MM.1S (cell line): ENCODE measurements around the gene BIRC7.

Experiments
- DNase-seq: peaks from one replicate; pipeline ENCODE4 v3.0.0-alpha.2; 2015
- H2AFZ ChIP-seq: fragments of 300-600 bp; sonication (generic); 2 replicates; pipeline ENCODE4 v1.6.0; 2016; ENCODE audit warnings: antibody characterized with exemption, low read length
- H3F3A ChIP-seq: fragments of 300-600 bp; sonication (generic); 2 replicates; pipeline ENCODE4 v1.6.1; 2016; ENCODE audit warnings: mild to moderate bottlenecking, antibody characterized with exemption, low read length, moderate library complexity, mixed read lengths; ENCODE audit not compliant: insufficient read depth
- H3K27ac ChIP-seq: fragments of 300-600 bp; sonication (generic); 2 replicates; pipeline ENCODE4 v1.5.1; 2016; ENCODE audit warnings: mild to moderate bottlenecking, low read length
- H3K27me3 ChIP-seq: fragments of 300-600 bp; sonication (generic); replicated peaks from 2 replicates; pipeline ENCODE4 v1.6.0; 2016; ENCODE audit warnings: low read length; ENCODE audit not compliant: insufficient read depth
- H3K36me3 ChIP-seq: fragments of 300-600 bp; sonication (generic); replicated peaks from 2 replicates; pipeline ENCODE4 v1.6.1; 2016; ENCODE audit warnings: mild to moderate bottlenecking, low read length, mixed read lengths; ENCODE audit not compliant: insufficient read depth
- H3K4me1 ChIP-seq: fragments of 300-600 bp; sonication (generic); 2 replicates; pipeline ENCODE4 v1.6.1; 2016; ENCODE audit warnings: low read length, mixed read lengths
- H3K4me2 ChIP-seq: fragments of 300-600 bp; sonication (generic); 2 replicates; pipeline ENCODE4 v1.6.0; 2016; ENCODE audit warnings: low read depth, low read length
- H3K4me3 ChIP-seq: fragments of 300-600 bp; sonication (generic); 2 replicates; pipeline ENCODE4 v1.5.1; 2016; ENCODE audit warnings: low read length, mixed read lengths
- H3K79me2 ChIP-seq: fragments of 300-600 bp; sonication (generic); 2 replicates; pipeline ENCODE4 v1.6.1; 2016; ENCODE audit warnings: mixed run types, low read length, mixed read lengths
- H3K9ac ChIP-seq: fragments of 300-600 bp; sonication (generic); 2 replicates; pipeline ENCODE4 v1.6.1; 2016; ENCODE audit warnings: low read length, mixed read lengths
- H3K9me2 ChIP-seq: fragments of 300-600 bp; sonication (generic); replicated peaks from 2 replicates; pipeline ENCODE4 v1.6.1; 2016; ENCODE audit warnings: mild to moderate bottlenecking, low read length, mixed read lengths; ENCODE audit not compliant: insufficient read depth
- H3K9me3 ChIP-seq: fragments of 300-600 bp; sonication (generic); replicated peaks from 2 replicates; pipeline ENCODE4 v1.6.1; 2016; ENCODE audit warnings: mild to moderate bottlenecking, low read length, mixed read lengths; ENCODE audit not compliant: insufficient read depth
- H4K20me1 ChIP-seq: fragments of 300-600 bp; sonication (generic); 2 replicates; pipeline ENCODE4 v1.6.1; 2016; ENCODE audit warnings: mild to moderate bottlenecking, low read length, moderate library complexity, mixed read lengths; ENCODE audit not compliant: insufficient read depth
- CTCF ChIP-seq: fragments of 300-600 bp; sonication (generic); IDR thresholded peaks from 2 replicates; pipeline ENCODE4 v1.5.1; 2016; ENCODE audit warnings: antibody characterized with exemption, low read length, mixed read lengths
- EZH2 ChIP-seq: fragments of 300-600 bp; sonication (generic); optimal IDR thresholded peaks from 2 replicates; pipeline ENCODE3; 2017; ENCODE audit warnings: low read depth, mild to moderate bottlenecking, antibody characterized with exemption, low read length, mixed read lengths
- EZH2phosphoT487 ChIP-seq: fragments of 300-600 bp; sonication (generic); IDR thresholded peaks from 2 replicates; pipeline ENCODE4 v1.6.1; 2018; ENCODE audit warnings: antibody characterized with exemption, low read length

Gene BIRC7

GRCh38 chr20:63227260-63227659 is 8.4 kb upstream of the BIRC7 start:
- H3K79me2 ChIP-seq: no peaks in the 10 kb centered on the region
- no peak overlapping the region for H3K27ac ChIP-seq
- H2AFZ ChIP-seq: no peak overlapping the region
- no peak overlapping the region for H3K9ac ChIP-seq
- H3F3A ChIP-seq: no peaks in the 10 kb centered on the region
- no peaks in the 10 kb centered on the region for H3K36me3 ChIP-seq
- DNase-seq: no peak
- no peaks in the 10 kb centered on the region for H4K20me1 ChIP-seq
- no peaks in the 10 kb centered on the region for H3K4me1 ChIP-seq
- H3K9me2 ChIP-seq: no peaks in the 10 kb centered on the region
- H3K27me3 ChIP-seq: peaks cover 93% of the 10 kb centered on the region
- TF ChIP-seq CTCF (no peak), EZH2phosphoT487 (no peak), EZH2 (no peak)
- no peak overlapping the region for H3K4me2 ChIP-seq
- H3K4me3 ChIP-seq: no peak overlapping the region
- no peaks in the 10 kb centered on the region for H3K9me3 ChIP-seq

- Histone ChIP-seq H3K27ac (no peak overlapping the region), H3K4me1 (no peaks in the 10 kb centered on the region), H3K36me3 (no peaks in the 10 kb centered on the region), H3K4me3 (no peak overlapping the region), H3K4me2 (no peak overlapping the region), H3K9me2 (no peaks in the 10 kb centered on the region), H3F3A (no peaks in the 10 kb centered on the region), H3K27me3 (peaks cover 93% of the 10 kb centered on the region), H3K9me3 (no peaks in the 10 kb centered on the region), H3K79me2 (no peaks in the 10 kb centered on the region), H2AFZ (no peak overlapping the region), H4K20me1 (no peaks in the 10 kb centered on the region), H3K9ac (no peak overlapping the region)
- no peak for TF ChIP-seq CTCF
- TF ChIP-seq EZH2: no peak
- no peak for TF ChIP-seq EZH2phosphoT487
- no peak for DNase-seq
These were observed 6.9 kb upstream of the BIRC7 start for GRCh38 chr20:63228806-63229205.

GRCh38 chr20:63230800-63231268 is 4.9 kb upstream of the BIRC7 start:
- H4K20me1 ChIP-seq: no peaks in the 10 kb centered on the region
- no peak overlapping the region for H3K27ac ChIP-seq
- H3K9me3 ChIP-seq: no peaks in the 10 kb centered on the region
- H3K27me3 ChIP-seq: peaks cover 96% of the 10 kb centered on the region
- TF ChIP-seq CTCF: peak; percentile 38
- no peak for TF ChIP-seq EZH2
- no peak for TF ChIP-seq EZH2phosphoT487
- H2AFZ ChIP-seq: no peak overlapping the region
- H3K4me3 ChIP-seq: no peak overlapping the region
- peak; percentile 24 for DNase-seq
- H3K9ac ChIP-seq: no peak overlapping the region
- H3K4me1 ChIP-seq: no peaks in the 10 kb centered on the region
- no peaks in the 10 kb centered on the region for H3K36me3 ChIP-seq
- H3K9me2 ChIP-seq: no peaks in the 10 kb centered on the region
- H3K4me2 ChIP-seq: no peak overlapping the region
- H3F3A ChIP-seq: no peaks in the 10 kb centered on the region
- H3K79me2 ChIP-seq: no peaks in the 10 kb centered on the region
